Skin of body (tissue), 2 donors: ENCODE results near the gene XDH. TPM values are rescaled to one million over a fixed set of nuclear protein-coding genes. Genes with fewer than 3 reads are reported as not detected.

ENCODE experiments used
- DNase-seq: peaks from one replicate; lab custom pipeline; 2025; lab: John Stamatoyannopoulos, UW
- total RNA-seq: library from RNA; depleted of rRNA; stranded (reverse); fragments of >200 nt; gene quantifications from one replicate; pipeline ENCODE4 v1.2.3, GENCODE V29; 2014

Gene XDH
- total RNA-seq, 1 donor from 2014 or later: 1.7 TPM

- no peak for DNase-seq
Measured at GRCh38 chr2:31286961-31287550, 127.5 kb downstream of the XDH start.

DNA sequence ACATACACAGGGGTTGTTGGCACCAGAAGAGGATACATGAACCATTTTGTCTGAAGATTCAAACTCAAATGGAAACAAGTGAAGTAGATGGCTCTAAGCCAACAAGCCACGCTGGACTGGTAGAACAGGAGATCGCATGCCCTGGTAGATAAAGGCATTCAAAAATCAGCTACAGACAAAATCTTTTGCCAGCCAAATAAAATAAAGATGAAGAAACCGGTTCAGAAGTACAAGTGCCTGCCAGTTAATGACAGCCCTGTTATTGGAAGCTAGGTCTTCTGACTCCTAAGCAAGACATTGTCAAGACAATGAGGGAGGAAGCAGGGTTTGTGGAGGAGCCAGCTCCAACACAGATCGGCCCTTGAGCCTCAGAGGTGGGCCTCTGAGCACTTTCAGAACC lies 128.3 kb downstream of the XDH start:
- no peak for DNase-seq

Other genes with a start within 250 kb of the XDH start
- gene CAPN14, start 197.2 kb downstream of the XDH start, total RNA-seq: 0.49 TPM
- 3.7 TPM for gene EHD3, start 180.6 kb downstream of the XDH start, total RNA-seq
- gene SRD5A2, start 166.2 kb upstream of the XDH start, total RNA-seq: not detected